B cell (primary cell): ENCODE results near the gene POLK. TPM values are rescaled to one million over a fixed set of nuclear protein-coding genes. Genes with fewer than 3 reads are reported as not detected.
"Not testable (repeated sequence)": the region's sequence is repeated elsewhere in the genome, so short reads cannot be mapped to it uniquely, and the experiment has no call there.

ENCODE experiments used
- ATAC-seq: fragments of 200-7000 bp; cut with Tn5 transposase; one replicate; pipeline ENCODE4 v1.10.0; 2021; ENCODE audit warnings: low read depth, mild to moderate bottlenecking, moderate number of reproducible peaks, moderate library complexity
- CTCF ChIA-PET: fragments of 350-600 bp; sonication (Branson Sonifier 250); formaldehyde crosslinking; loops from one replicate; lab custom pipeline; 2021; ENCODE audit warnings: antibody characterized with exemption, inconsistent platforms; lab: Charles Lee
- POLR2A ChIA-PET: fragments of 350-600 bp; sonication (Branson Sonifier 250); formaldehyde crosslinking; loops from one replicate; lab custom pipeline; 2021; ENCODE audit warnings: antibody characterized with exemption; lab: Charles Lee
- DNase-seq: peaks from one replicate; pipeline ENCODE4 v3.0.0; 2013
- H2AFZ ChIP-seq: 2 replicates; pipeline ENCODE4 v1.6.1; 2012; ENCODE audit warnings: mild to moderate bottlenecking, low read depth, low read length; ENCODE audit not compliant: insufficient read depth, poor library complexity, severe bottlenecking
- H3K27ac ChIP-seq, 2 donors: 1 replicate in 1 of 2; 2 replicates in 1 of 2; pipeline ENCODE4 v1.5.1; 2012 to 2013; ENCODE audit warnings: low read length in 2 of 2, mild to moderate bottlenecking in 2 of 2, moderate library complexity in 1 of 2
- H3K27me3 ChIP-seq, 4 experiments: fragments of 200-600 bp in 1 of 4; sonication (generic) in 1 of 4; replicated peaks in 1 of 4; 1 replicate in 2 of 4; 2 replicates in 2 of 4; pipeline versions ENCODE4 v1.6.1 to v1.7.0; 2013 to 2016; ENCODE audit warnings: low read length in 3 of 4, mild to moderate bottlenecking in 2 of 4, mixed read lengths in 1 of 4, moderate library complexity in 1 of 4; ENCODE audit not compliant: insufficient read depth in 4 of 4, control insufficient read depth in 3 of 4; ENCODE audit errors: control extremely low read depth in 1 of 4
- H3K36me3 ChIP-seq, 2 experiments: replicated peaks in 1 of 2; 1 replicate in 1 of 2; 2 replicates in 1 of 2; pipeline versions ENCODE4 v1.6.1 to v1.7.1; 2013; ENCODE audit warnings: low read length in 1 of 2; ENCODE audit not compliant: insufficient read depth in 2 of 2, control insufficient read depth in 1 of 2; ENCODE audit errors: control extremely low read depth in 1 of 2, extremely low read depth in 1 of 2
- H3K4me1 ChIP-seq, 2 donors: fragments of 200-600 bp in 1 of 2; sonication (generic) in 1 of 2; 1 replicate in 1 of 2; 2 replicates in 1 of 2; pipeline versions ENCODE4 v1.5.1 to v1.6.1; 2013 to 2017; ENCODE audit warnings: low read length in 2 of 2; ENCODE audit not compliant: control insufficient read depth in 2 of 2, insufficient read depth in 2 of 2
- H3K4me2 ChIP-seq: replicated peaks from 2 replicates; pipeline ENCODE3; 2012; ENCODE audit warnings: mild to moderate bottlenecking, low read depth, low read length; ENCODE audit not compliant: poor library complexity, severe bottlenecking
- H3K4me3 ChIP-seq, 5 experiments: fragments of 200-600 bp in 1 of 5; sonication (generic) in 1 of 5; 1 replicate in 3 of 5; 2 replicates in 2 of 5; pipeline versions ENCODE4 v1.5.1 to v1.7.0; 2011 to 2016; ENCODE audit warnings: low read length in 4 of 5, mild to moderate bottlenecking in 4 of 5, low read depth in 2 of 5, control low read depth in 1 of 5, moderate library complexity in 1 of 5; ENCODE audit not compliant: insufficient read depth in 1 of 5; ENCODE audit errors: control extremely low read depth in 1 of 5, extremely low read depth in 1 of 5
- H3K79me2 ChIP-seq: fragments of 200-600 bp; sonication (generic); one replicate; pipeline ENCODE4 v1.6.0; 2016; ENCODE audit warnings: low read length; ENCODE audit not compliant: control insufficient read depth, insufficient read depth
- H3K9ac ChIP-seq: fragments of 200-600 bp; sonication (generic); 2 replicates; pipeline ENCODE4 v1.6.1; 2017; ENCODE audit warnings: mild to moderate bottlenecking, low read length, moderate library complexity
- H3K9me3 ChIP-seq, 3 donors: one replicate each; pipeline versions ENCODE4 v1.6.1 to v1.7.1; 2013; ENCODE audit warnings: low read length in 2 of 3; ENCODE audit not compliant: control insufficient read depth in 2 of 3, insufficient read depth in 1 of 3; ENCODE audit errors: control extremely low read depth in 1 of 3
- H4K20me1 ChIP-seq: 2 replicates; pipeline ENCODE4 v1.6.0; 2012; ENCODE audit warnings: mild to moderate bottlenecking, low read length; ENCODE audit not compliant: insufficient read depth, control insufficient read depth, poor library complexity, severe bottlenecking
- H3K27ac Mint-ChIP-seq: one replicate; pipeline ENCODE4 v1.8.0; 2021; ENCODE audit warnings: mixed read lengths
- H3K27me3 Mint-ChIP-seq: one replicate; pipeline ENCODE4 v1.8.0; 2021; ENCODE audit warnings: mixed read lengths
- H3K4me1 Mint-ChIP-seq: one replicate; pipeline ENCODE4 v1.8.0; 2021; ENCODE audit warnings: mixed read lengths
- H3K4me3 Mint-ChIP-seq: one replicate; pipeline ENCODE4 v1.8.0; 2021; ENCODE audit warnings: mixed read lengths
- H3K9me3 Mint-ChIP-seq: one replicate; pipeline ENCODE4 v1.8.0; 2022; ENCODE audit warnings: mixed read lengths; ENCODE audit not compliant: insufficient read depth
- CTCF ChIP-seq: fragments of 200-600 bp; IDR thresholded peaks from one replicate; pipeline ENCODE4 v1.8.0; 2022; ENCODE audit warnings: antibody characterized with exemption, mild to moderate bottlenecking
- EZH2 ChIP-seq: IDR thresholded peaks from 2 replicates; pipeline ENCODE4 v1.6.1; 2012; ENCODE audit warnings: borderline replicate concordance, low read depth, mild to moderate bottlenecking, moderate library complexity, low read length; ENCODE audit not compliant: insufficient read depth, poor library complexity, severe bottlenecking
- WGBS: methylation state at CpG from one replicate; pipeline ENCODE4 v1.1.5; 2013; ENCODE audit warnings: missing lambda C conversion rate; ENCODE audit not compliant: insufficient coverage; 5-methylcytosine and 5-hydroxymethylcytosine counted together
- intact Hi-C: fragments of 100-400 bp; cut with micrococcal nuclease; formaldehyde crosslinking; loops from one replicate; pipeline ENCODE4 v1.10.0; 2022
- polyA plus RNA-seq: library from polyadenylated mRNA; depleted of rRNA; stranded (reverse); fragments of >200 nt; gene quantifications from 2 replicates; pipeline ENCODE4 v1.2.3, GENCODE V29; 2012
- total RNA-seq, 2 donors: library from RNA; stranded (reverse); fragments of 120-200 nt in 1 of 2; gene quantifications; 1 replicate in 1 of 2; 2 replicates in 1 of 2; pipeline versions ENCODE4 v1.2.3 to v1.2.4, GENCODE V29; 2013 to 2022

Gene POLK
- total and polyA plus RNA-seq, 2 donors (not counting 1 experiment from before 2014, with no cell fraction given): 13.8 to 41.6 TPM

- no peaks in the 10 kb centered on the region for H3K27me3 Mint-ChIP-seq
- WGBS: no CpG with 5 or more reads among the region's 4 CpGs
- intact Hi-C loops: no loop called here
- no peak overlapping the region for H3K27ac Mint-ChIP-seq
- H3K9me3 Mint-ChIP-seq: peaks cover 13% of the 10 kb centered on the region
- Histone ChIP-seq H3K36me3 (peaks cover 2 to 4% of the 10 kb centered on the region in 2 experiments), H3K4me3 (no peak overlapping the region), H4K20me1 (peaks cover 8% of the 10 kb centered on the region), H2AFZ (no peak overlapping the region), H3K4me1 (peaks cover 0 to 5% of the 10 kb centered on the region in 2 donors), H3K9me3 (peaks cover 0 to 3% (median under 1%) of the 10 kb centered on the region in 3 donors), H3K27ac (no peak overlapping the region), H3K27me3 (no peaks in the 10 kb centered on the region), H3K79me2 (peaks cover 42% of the 10 kb centered on the region), H3K4me2 (no peak overlapping the region), H3K9ac (no peak overlapping the region)
- DNase-seq (no peak), ATAC-seq (no peak)
- TF ChIP-seq EZH2: no peak
- no peak for TF ChIP-seq CTCF
- CTCF ChIA-PET: no interaction called here
- H3K4me1 Mint-ChIP-seq: peaks cover 13% of the 10 kb centered on the region
- POLR2A ChIA-PET: no interaction called here
- H3K4me3 Mint-ChIP-seq: no peak overlapping the region
Observed at GRCh38 chr5:75558981-75559632, 47.4 kb downstream of the POLK start.

- H2AFZ ChIP-seq, CTCF ChIA-PET, H3K4me3 Mint-ChIP-seq, H3K36me3 ChIP-seq, H3K4me2 ChIP-seq, DNase-seq, H3K27me3 ChIP-seq, POLR2A ChIA-PET, intact Hi-C loops, ATAC-seq, H3K4me3 ChIP-seq, H3K9me3 ChIP-seq, H4K20me1 ChIP-seq, H3K9ac ChIP-seq, H3K4me1 ChIP-seq, H3K27ac ChIP-seq, H3K27ac Mint-ChIP-seq, H3K27me3 Mint-ChIP-seq: not testable (repeated sequence)
- H3K79me2 ChIP-seq: peaks cover 48% of the 10 kb centered on the region
- peaks cover 16% of the 10 kb centered on the region for H3K9me3 Mint-ChIP-seq
- no CpG with 5 or more reads among the region's 1 CpG for WGBS
- H3K4me1 Mint-ChIP-seq: peaks cover 21% of the 10 kb centered on the region
Observed at GRCh38 chr5:75560655-75561054, 49.0 kb downstream of the POLK start.

GRCh38 chr5:75565991-75566709 is 54.5 kb downstream of the POLK start:
- POLR2A ChIA-PET, H4K20me1 ChIP-seq, H3K27me3 ChIP-seq, CTCF ChIA-PET, H2AFZ ChIP-seq, DNase-seq, H3K4me3 ChIP-seq, H3K9ac ChIP-seq, H3K27me3 Mint-ChIP-seq: not testable (repeated sequence)
- peaks cover 0 to 13% (median 3%) of the 10 kb centered on the region in 3 donors for H3K9me3 ChIP-seq
- whole genome bisulfite sequencing: 91% methylated on average over 14 of the region's 15 CpGs
- peaks cover 2 to 15% of the 10 kb centered on the region in 2 experiments for H3K36me3 ChIP-seq
- Mint-ChIP-seq H3K27ac (peak overlapping the region; percentile 89), H3K4me3 (peak overlapping the region; percentile 85), H3K9me3 (peaks cover 16% of the 10 kb centered on the region), H3K4me1 (peaks cover 36% of the 10 kb centered on the region)
- peak overlapping the region; percentile 4 for H3K4me2 ChIP-seq
- peaks cover 30% of the 10 kb centered on the region for H3K79me2 ChIP-seq
- peak overlapping the region; percentile 17 to 29 for H3K27ac ChIP-seq
- H3K4me1 ChIP-seq: peaks cover under 1 to 16% of the 10 kb centered on the region in 2 donors
- intact Hi-C loops: loop anchor here (5.0 kb wide), 2 partner anchors 54 to 229 kb away; partner anchors contain the start of genes CERT1, HMGCR and POLK
- peak; percentile 22 for ATAC-seq
